Activated naive CD4-positive, alpha-beta T cell treated with anti-CD3 and anti-CD28 coated beads, Interleukin-2, amount 50 U/mL, for 72 hours (primary cell): Measurements from ENCODE around the gene TFB1M. TPM values are rescaled to one million over a fixed set of nuclear protein-coding genes. Genes with fewer than 3 reads are reported as not detected.

ENCODE experiments used
- ATAC-seq, 2 donors: fragments of 150-1000 bp; cut with Tn5 transposase; 2 replicates each; pipeline ENCODE4 v1.10.0; 2021; ENCODE audit warnings: mild to moderate bottlenecking in 2 of 2, moderate library complexity in 2 of 2
- DNase-seq, 2 donors: peaks; one replicate each; pipeline ENCODE4 v3.0.0; 2021 to 2022; ENCODE audit warnings: low spot score in 2 of 2
- H3K27ac Mint-ChIP-seq, 2 donors: one replicate each; pipeline ENCODE4 v1.8.0; 2022; ENCODE audit warnings: mild to moderate bottlenecking in 2 of 2, mixed read lengths in 2 of 2
- H3K36me3 Mint-ChIP-seq, 2 donors: one replicate each; pipeline ENCODE4 v1.8.0; 2022; ENCODE audit warnings: mixed read lengths in 2 of 2
- H3K9me3 Mint-ChIP-seq, 2 donors: one replicate each; pipeline ENCODE4 v1.8.0; 2022; ENCODE audit warnings: mixed read lengths in 2 of 2
- total RNA-seq, 2 donors: library from RNA; stranded (reverse); gene quantifications; one replicate each; pipeline ENCODE4 v1.2.3, GENCODE V29; 2022

TFB1M gene
- total RNA-seq, 2 donors from 2014 or later = 44.7 to 49.2 TPM

- DNase-seq (no peak), ATAC-seq (no peak)
- Mint-ChIP-seq H3K36me3 (peaks cover 0 to 4% of the 10 kb centered on the region in 2 donors), H3K27ac (peak overlapping the region in 1 of 2 donors; percentile 79), H3K9me3 (no peaks in the 10 kb centered on the region)
Measured at GRCh38 chr6:155262655-155263054, 51.6 kb downstream of the TFB1M start.

GRCh38 chr6:155261111-155261900, 53.0 kb downstream of the TFB1M start:
- DNase-seq (no peak), ATAC-seq (no peak)
- H3K27ac Mint-ChIP-seq = peak overlapping the region; percentile 74 to 79
- no peaks in the 10 kb centered on the region for H3K9me3 Mint-ChIP-seq
- peaks cover 0 to 4% of the 10 kb centered on the region in 2 donors for H3K36me3 Mint-ChIP-seq

GRCh38 chr6:155260686-155261085, 53.6 kb downstream of the TFB1M start:
- ATAC-seq (no peak), DNase-seq (no peak)
- peak overlapping the region; percentile 74 to 84 for H3K27ac Mint-ChIP-seq
- no peaks in the 10 kb centered on the region for H3K9me3 Mint-ChIP-seq
- peaks cover 0 to 4% of the 10 kb centered on the region in 2 donors for H3K36me3 Mint-ChIP-seq

GRCh38 chr6:155259897-155260296, 54.4 kb downstream of the TFB1M start:
- Mint-ChIP-seq H3K27ac (no peak overlapping the region), H3K9me3 (no peaks in the 10 kb centered on the region), H3K36me3 (peaks cover 6 to 8% of the 10 kb centered on the region in 2 donors)
- ATAC-seq (no peak), DNase-seq (no peak)

GRCh38 chr6:155259204-155259603, 55.1 kb downstream of the TFB1M start:
- H3K36me3 Mint-ChIP-seq = peaks cover 4 to 6% of the 10 kb centered on the region in 2 donors
- no peaks in the 10 kb centered on the region for H3K9me3 Mint-ChIP-seq
- DNase-seq (no peak), ATAC-seq (no peak)
- no peak overlapping the region for H3K27ac Mint-ChIP-seq

GRCh38 chr6:155257796-155258195, 56.5 kb downstream of the TFB1M start:
- H3K27ac Mint-ChIP-seq = no peak overlapping the region

GRCh38 chr6:155256122-155256795, 58.0 kb downstream of the TFB1M start:
- no peak for DNase-seq
- ATAC-seq = no peak
- Mint-ChIP-seq H3K9me3 (no peaks in the 10 kb centered on the region), H3K27ac (peak overlapping the region in 1 of 2 donors; percentile 55), H3K36me3 (peaks cover 4 to 6% of the 10 kb centered on the region in 2 donors)

More at GRCh38 chr6:155257796-155258195, 56.5 kb downstream of the TFB1M start:
- no peak for ATAC-seq
- no peak for DNase-seq
- Mint-ChIP-seq H3K9me3 (no peaks in the 10 kb centered on the region), H3K36me3 (peaks cover 4 to 6% of the 10 kb centered on the region in 2 donors)

GRCh38 chr6:155254139-155254538, 60.1 kb downstream of the TFB1M start:
- DNase-seq (no peak), ATAC-seq (no peak)
- Mint-ChIP-seq H3K27ac (peak overlapping the region in 1 of 2 donors; percentile 11), H3K9me3 (no peaks in the 10 kb centered on the region), H3K36me3 (peaks cover 4 to 10% of the 10 kb centered on the region in 2 donors)

DNA sequence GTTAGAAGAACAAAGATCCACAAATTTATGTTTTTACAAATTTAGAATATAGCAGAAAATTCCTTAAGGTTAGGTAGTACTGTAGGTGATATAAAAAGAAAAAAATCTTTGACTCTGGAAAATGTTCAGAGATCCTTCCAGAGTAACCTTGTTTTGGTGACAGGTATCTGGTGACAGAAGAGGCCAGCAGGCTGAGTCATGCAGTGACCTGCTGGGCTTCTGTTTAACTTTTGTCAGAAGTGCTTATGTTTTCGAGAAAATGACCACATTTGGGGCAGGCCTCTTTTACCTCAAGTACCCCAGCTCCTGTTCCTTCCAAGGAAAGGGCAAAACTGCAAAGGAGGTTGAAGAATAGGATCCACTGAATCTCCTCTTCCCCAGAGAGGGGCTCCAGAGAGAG, 60.9 kb downstream of the TFB1M start:
- Mint-ChIP-seq H3K9me3 (no peaks in the 10 kb centered on the region), H3K27ac (peak overlapping the region; percentile 11 to 48), H3K36me3 (peaks cover 4 to 13% of the 10 kb centered on the region in 2 donors)
- ATAC-seq (no peak), DNase-seq (no peak)

- DNase-seq (no peak), ATAC-seq (no peak)
- Mint-ChIP-seq H3K9me3 (no peaks in the 10 kb centered on the region), H3K36me3 (peaks cover 4 to 15% of the 10 kb centered on the region in 2 donors), H3K27ac (no peak overlapping the region)
Measured at GRCh38 chr6:155252581-155252980, 61.7 kb downstream of the TFB1M start.

- DNase-seq (no peak), ATAC-seq (no peak)
- no peaks in the 10 kb centered on the region for H3K9me3 Mint-ChIP-seq
- H3K27ac Mint-ChIP-seq = peak overlapping the region in 1 of 2 donors; percentile 69
- peaks cover 4 to 20% of the 10 kb centered on the region in 2 donors for H3K36me3 Mint-ChIP-seq
Measured at GRCh38 chr6:155250701-155251381, 63.4 kb downstream of the TFB1M start.

GRCh38 chr6:155248008-155249001, 66.0 kb downstream of the TFB1M start:
- Mint-ChIP-seq H3K27ac (no peak overlapping the region), H3K9me3 (no peaks in the 10 kb centered on the region), H3K36me3 (peaks cover 0 to 23% of the 10 kb centered on the region in 2 donors)
- DNase-seq (peak in 1 of 2 donors; percentile 13), ATAC-seq (peak; percentile 37 to 38)

DNA sequence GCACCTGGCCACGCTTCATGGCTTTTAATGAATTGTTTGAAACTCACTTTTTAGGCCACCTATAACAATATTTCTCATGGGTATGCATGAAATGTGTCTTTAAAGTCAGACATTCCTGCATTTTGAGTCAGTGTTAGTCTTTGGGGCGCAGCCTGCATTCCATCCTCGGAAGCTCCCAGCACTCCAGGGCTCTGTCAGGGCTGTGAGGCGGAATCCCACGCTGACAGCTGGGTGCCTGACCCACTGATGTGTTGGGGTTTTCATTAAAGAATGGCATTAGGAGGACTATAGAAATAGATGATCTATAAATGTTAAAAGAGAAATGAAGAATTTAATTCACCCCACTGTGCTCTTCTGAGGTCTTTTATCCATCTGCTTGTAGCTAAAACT, 66.7 kb downstream of the TFB1M start:
- Mint-ChIP-seq H3K27ac (no peak overlapping the region), H3K36me3 (peaks cover 0 to 23% of the 10 kb centered on the region in 2 donors), H3K9me3 (no peaks in the 10 kb centered on the region)
- ATAC-seq (no peak), DNase-seq (no peak)

GRCh38 chr6:155246825-155247224, 67.5 kb downstream of the TFB1M start:
- Mint-ChIP-seq H3K36me3 (peaks cover 0 to 23% of the 10 kb centered on the region in 2 donors), H3K27ac (no peak overlapping the region), H3K9me3 (no peaks in the 10 kb centered on the region)
- DNase-seq (no peak), ATAC-seq (no peak)

DNA sequence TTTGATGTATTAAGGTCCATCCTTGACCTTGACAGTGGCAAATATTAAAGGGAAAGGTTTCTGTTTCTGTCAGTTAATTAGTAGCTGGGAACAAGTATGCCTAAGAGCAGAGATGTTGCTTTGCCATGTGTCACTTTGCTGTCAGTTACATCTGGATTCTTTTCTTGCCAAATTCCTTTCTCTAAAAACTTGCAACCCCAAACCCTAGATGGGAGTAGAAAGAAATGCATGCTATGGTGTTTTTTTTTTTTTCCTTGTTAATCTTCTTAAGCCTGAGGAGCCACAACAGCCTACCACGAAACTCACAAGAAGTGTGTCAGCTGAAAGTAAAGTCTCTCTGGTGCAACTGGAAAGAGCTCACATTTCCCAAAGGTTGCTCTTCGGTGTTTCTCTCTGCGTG, 68.5 kb downstream of the TFB1M start:
- Mint-ChIP-seq H3K9me3 (no peaks in the 10 kb centered on the region), H3K36me3 (peaks cover 0 to 25% of the 10 kb centered on the region in 2 donors), H3K27ac (no peak overlapping the region)
- ATAC-seq (no peak), DNase-seq (no peak)

GRCh38 chr6:155245193-155245592, 69.1 kb downstream of the TFB1M start:
- Mint-ChIP-seq H3K9me3 (peaks cover 0 to under 1% of the 10 kb centered on the region in 2 donors), H3K36me3 (peaks cover 4 to 31% of the 10 kb centered on the region in 2 donors), H3K27ac (no peak overlapping the region)
- ATAC-seq = no peak
- no peak for DNase-seq
